ENCODE data around the gene DNAJB12.

DNA sequence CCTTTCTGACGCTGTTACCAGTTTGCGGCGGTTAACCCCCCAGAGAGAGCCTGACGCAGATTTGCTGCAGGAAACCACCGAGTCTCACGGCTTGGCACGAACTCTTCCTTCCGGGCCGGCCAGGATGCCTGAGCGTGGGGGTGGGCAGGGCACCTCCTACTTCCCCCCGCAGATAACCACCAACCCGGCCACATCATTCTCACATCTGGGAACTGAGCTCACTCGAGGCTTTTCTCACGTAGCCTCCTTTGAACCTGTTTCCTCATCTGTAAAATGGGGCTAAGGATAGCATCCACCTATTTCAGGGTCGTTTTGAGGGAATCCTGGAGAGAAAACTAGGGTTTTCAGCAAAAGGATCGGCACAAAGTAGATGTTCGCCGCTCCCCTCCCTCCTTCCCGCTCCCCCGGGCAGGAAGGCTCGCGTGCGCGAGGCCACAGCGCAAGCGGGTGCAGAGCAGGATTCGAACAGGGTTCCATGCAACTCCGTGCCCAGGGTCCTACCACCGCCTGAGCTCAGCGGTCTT lies 57.4 kb downstream of the DNAJB12 start:
- TF ChIP-seq POLR2A (IDR thresholded peaks at IDR 0.05) (peak in 1 of 2 donors; percentile 31), CTCF (IDR thresholded peaks at IDR 0.05) (no peak)

Data from vagina (tissue), 2 donors.